Mesenteric fat pad (tissue), 1 donor: ENCODE data around the gene DNMT3L. TPM values are rescaled to one million over a fixed set of nuclear protein-coding genes. Genes with fewer than 3 reads are reported as not detected.
"Not testable (repeated sequence)": the region's sequence is repeated elsewhere in the genome, so short reads cannot be mapped to it uniquely, and the experiment has no call there.

Source experiments
- DNase-seq: peaks from one replicate; pipeline ENCODE4 v3.0.0-alpha.2; 2020; ENCODE audit warnings: low spot score
- total RNA-seq: library from RNA; stranded (reverse); fragmentation: NEBNext Ultra II Directional; extraction: Animal tissue kit (Norgen Biotek cat#: 25700); gene quantifications from one replicate; pipeline ENCODE4 v1.2.1, GENCODE V29; 2021
- donor health status: DM: yes; HTN: yes; CAD: no.

Gene DNMT3L
- total RNA-seq, 1 donor from 2014 or later = not detected

- DNase-seq = no peak
Observed at GRCh38 chr21:44295163-44295573, 33.5 kb upstream of the DNMT3L start.

GRCh38 chr21:44294391-44295162, 32.9 kb upstream of the DNMT3L start:
- no peak for DNase-seq

GRCh38 chr21:44293551-44294231, 32.0 kb upstream of the DNMT3L start:
- DNase-seq = no peak

- DNase-seq = no peak
Observed at GRCh38 chr21:44292812-44293195, 31.1 kb upstream of the DNMT3L start.

- no peak for DNase-seq
Observed at GRCh38 chr21:44291936-44292811, 30.5 kb upstream of the DNMT3L start.

GRCh38 chr21:44291078-44291935, 29.6 kb upstream of the DNMT3L start:
- no peak for DNase-seq

- DNase-seq = no peak
Observed at GRCh38 chr21:44290327-44291077, 28.8 kb upstream of the DNMT3L start.

GRCh38 chr21:44289381-44290010, 27.8 kb upstream of the DNMT3L start:
- DNase-seq = no peak

- DNase-seq = no peak
Observed at GRCh38 chr21:44288251-44289110, 26.8 kb upstream of the DNMT3L start.

GRCh38 chr21:44286716-44287632, 25.3 kb upstream of the DNMT3L start:
- no peak for DNase-seq

GRCh38 chr21:44286086-44286715, 24.5 kb upstream of the DNMT3L start:
- no peak for DNase-seq

- DNase-seq = no peak
Observed at GRCh38 chr21:44285138-44285992, 23.7 kb upstream of the DNMT3L start, which contains the start of gene AIRE. AIRE (plus strand) TSS chr21:44285876; CDS start chr21:44286007, 131 bp downstream.

- no peak for DNase-seq
Observed at GRCh38 chr21:44283948-44284347, 22.3 kb upstream of the DNMT3L start.

GRCh38 chr21:44283211-44283785, 21.6 kb upstream of the DNMT3L start:
- not testable (repeated sequence) for DNase-seq

GRCh38 chr21:44282370-44282769, 20.7 kb upstream of the DNMT3L start:
- no peak for DNase-seq

- DNase-seq = no peak
Observed at GRCh38 chr21:44281801-44282200, 20.1 kb upstream of the DNMT3L start.
